SK-N-MC (cell line): Measurements from ENCODE around the gene TMEM106C.

Experiments used
- EZH2 ChIP-seq: fragments of 200-600 bp; sonication (generic); IDR thresholded peaks from one replicate; pipeline ENCODE4 v1.6.1; 2017; ENCODE audit warnings: antibody characterized with exemption
- FOXP2 ChIP-seq: optimal IDR thresholded peaks from 2 replicates; pipeline ENCODE3; 2011; ENCODE audit warnings: mild to moderate bottlenecking, moderate library complexity; ENCODE audit not compliant: insufficient read depth; ENCODE audit errors: extremely low read length, control extremely low read depth
- POLR2AphosphoS5 ChIP-seq: IDR thresholded peaks from 2 replicates; pipeline ENCODE4 v1.6.1; 2012; ENCODE audit warnings: mild to moderate bottlenecking, low read depth, low read length, borderline replicate concordance

- no peak for TF ChIP-seq POLR2AphosphoS5
- no peak for TF ChIP-seq EZH2
- TF ChIP-seq FOXP2: no peak
Observed at GRCh38 chr12:47992776-47993175, 29.4 kb downstream of the TMEM106C start.
